Kidney (tissue), 14 donors: ENCODE results near the gene ARFGAP3. TPM values are rescaled to one million over a fixed set of nuclear protein-coding genes. Genes with fewer than 3 reads are reported as not detected.

Experiments used
- DNase-seq, 5 donors: peaks; one replicate each; pipeline ENCODE4 v3.0.0-alpha.2; 2013 to 2020
- FAIRE-seq: peaks from 2 replicates; lab custom pipeline; 2012; peaks lifted over from hg19 to GRCh38; lab: Jason Lieb, UNC
- H3K27ac ChIP-seq, 2 donors: one replicate each; pipeline ENCODE4 v1.7.0; 2013; ENCODE audit warnings: low read depth in 2 of 2, low read length in 2 of 2, inconsistent platforms in 1 of 2
- H3K27me3 ChIP-seq: one replicate; pipeline ENCODE4 v1.7.1; 2013; ENCODE audit warnings: low read length, inconsistent platforms; ENCODE audit not compliant: control insufficient read depth, insufficient read depth
- H3K36me3 ChIP-seq, 3 donors: one replicate each; pipeline versions ENCODE4 v1.7.0 to v1.7.1; 2013; ENCODE audit warnings: low read length in 3 of 3, control low read depth in 1 of 3, inconsistent platforms in 1 of 3; ENCODE audit not compliant: insufficient read depth in 3 of 3, control insufficient read depth in 2 of 3
- H3K4me1 ChIP-seq, 3 donors: one replicate each; pipeline versions ENCODE4 v1.7.0 to v1.7.1; 2013; ENCODE audit warnings: low read length in 3 of 3, inconsistent platforms in 1 of 3, low read depth in 1 of 3; ENCODE audit not compliant: control insufficient read depth in 2 of 3, insufficient read depth in 2 of 3
- H3K4me3 ChIP-seq, 3 donors: one replicate each; pipeline versions ENCODE4 v1.7.0 to v1.8.1; 2013; ENCODE audit warnings: low read length in 3 of 3, control low read depth in 1 of 3, inconsistent platforms in 1 of 3
- H3K9ac ChIP-seq, 3 donors: one replicate each; pipeline versions ENCODE4 v1.7.0 to v1.7.1; 2013; ENCODE audit warnings: low read length in 3 of 3, control low read depth in 1 of 3, inconsistent platforms in 1 of 3
- H3K9me3 ChIP-seq, 3 donors: one replicate each; pipeline versions ENCODE4 v1.7.0 to v1.7.1; 2013; ENCODE audit warnings: low read length in 3 of 3, control low read depth in 1 of 3, inconsistent platforms in 1 of 3; ENCODE audit not compliant: control insufficient read depth in 2 of 3, insufficient read depth in 1 of 3
- CTCF ChIP-seq: IDR thresholded peaks from 3 replicates; pipeline ENCODE4 v1.5.1; 2012; ENCODE audit warnings: mild to moderate bottlenecking, moderate library complexity, borderline replicate concordance; ENCODE audit not compliant: insufficient read depth; ENCODE audit errors: extremely low read depth
- intact Hi-C: fragments of 100-400 bp; cut with DNase I; formaldehyde crosslinking; loops from one replicate; pipeline ENCODE4 v1.11.1; 2022
- polyA plus RNA-seq: library from polyadenylated mRNA; stranded (reverse); fragments of 350-450 nt; fragmentation: Illumina TruSeq; extraction: RNeasy Lipid Tissue Mini Kit (QIAGEN cat#74804); gene quantifications from one replicate; pipeline ENCODE4 v1.2.3, GENCODE V29; 2014; ENCODE audit warnings: low read depth, low replicate concordance; ENCODE audit not compliant: insufficient read depth
- total RNA-seq: library from RNA; stranded (reverse); fragmentation: NEBNext Ultra II Directional; extraction: Animal tissue kit (Norgen Biotek cat#: 25700); gene quantifications from one replicate; pipeline ENCODE4 v1.2.1, GENCODE V29; 2021
- donor health status: control.
- donor health status: control.
- donor health status: control.
- donor health status: control.
- donor health status: control.
- donor health status: DM: yes; HTN: yes; CAD: no.
- donor health status: Normal renal cell carcinoma (clear cell type).

The ARFGAP3 gene
- total and polyA plus RNA-seq, 2 donors from 2014 or later, result 29.9 to 97.3 TPM

- H3K9me3 ChIP-seq, result no peaks in the 10 kb centered on the region
- TF ChIP-seq CTCF, result peak; percentile 78
- no peaks in the 10 kb centered on the region for H3K27me3 ChIP-seq
- no peak overlapping the region for H3K27ac ChIP-seq
- peak; percentile 70 for FAIRE-seq
- no peak overlapping the region for H3K4me3 ChIP-seq
- no peaks in the 10 kb centered on the region for H3K36me3 ChIP-seq
- no peak overlapping the region for H3K9ac ChIP-seq
- intact Hi-C loops, result no loop called here
- no peaks in the 10 kb centered on the region for H3K4me1 ChIP-seq
- peak in 4 of 5 donors; percentile 76 to 96 (median 86) for DNase-seq
Measured at GRCh38 chr22:42780070-42780540, 77.0 kb downstream of the ARFGAP3 start.

- H3K9ac ChIP-seq, result no peak overlapping the region
- H3K36me3 ChIP-seq, result no peaks in the 10 kb centered on the region
- no peaks in the 10 kb centered on the region for H3K9me3 ChIP-seq
- TF ChIP-seq CTCF, result no peak
- no peak overlapping the region for H3K4me3 ChIP-seq
- intact Hi-C loops, result no loop called here
- H3K27ac ChIP-seq, result no peak overlapping the region
- H3K27me3 ChIP-seq, result no peaks in the 10 kb centered on the region
- no peaks in the 10 kb centered on the region for H3K4me1 ChIP-seq
- FAIRE-seq (no peak), DNase-seq (no peak)
Measured at GRCh38 chr22:42777126-42777525, 79.9 kb downstream of the ARFGAP3 start.

GRCh38 chr22:42773167-42773566 is 83.9 kb downstream of the ARFGAP3 start:
- no peak overlapping the region for H3K9ac ChIP-seq
- H3K27ac ChIP-seq, result no peak overlapping the region
- intact Hi-C loops, result no loop called here
- DNase-seq, result no peak
- peaks cover 0 to 10% (median 0%) of the 10 kb centered on the region in 3 donors for H3K4me1 ChIP-seq
- TF ChIP-seq CTCF, result no peak
- FAIRE-seq, result no peak
- H3K27me3 ChIP-seq, result no peaks in the 10 kb centered on the region
- H3K9me3 ChIP-seq, result no peaks in the 10 kb centered on the region
- H3K4me3 ChIP-seq, result no peak overlapping the region
- no peaks in the 10 kb centered on the region for H3K36me3 ChIP-seq

- FAIRE-seq (no peak), DNase-seq (peak in 2 of 5 donors; percentile 13 to 36)
- no peaks in the 10 kb centered on the region for H3K27me3 ChIP-seq
- no peak overlapping the region for H3K4me3 ChIP-seq
- no peaks in the 10 kb centered on the region for H3K36me3 ChIP-seq
- peaks cover 0 to 10% (median 0%) of the 10 kb centered on the region in 3 donors for H3K4me1 ChIP-seq
- no peaks in the 10 kb centered on the region for H3K9me3 ChIP-seq
- intact Hi-C loops, result no loop called here
- no peak overlapping the region for H3K9ac ChIP-seq
- no peak for TF ChIP-seq CTCF
- H3K27ac ChIP-seq, result no peak overlapping the region
Measured at GRCh38 chr22:42772647-42773046, 84.4 kb downstream of the ARFGAP3 start.
